GM19099 (cell line): ENCODE measurements around the gene NLRC4.

Experiments
- POLR2A ChIP-seq: IDR thresholded peaks from 3 replicates; pipeline ENCODE4 v1.6.1; 2011; ENCODE audit warnings: low read depth; ENCODE audit not compliant: insufficient read length; ENCODE audit errors: extremely low read depth

NLRC4 gene

GRCh38 chr2:32264422-32265105 lies at the start of gene NLRC4:
NLRC4 (minus strand) TSS chr2:32264886; CDS start chr2:32256775, 8,111 bp downstream.
- no peak for TF ChIP-seq POLR2A

- TF ChIP-seq POLR2A, result no peak
These were observed 45.9 kb upstream of the NLRC4 start for GRCh38 chr2:32310577-32310976.

- no peak for TF ChIP-seq POLR2A
These were observed 27.1 kb upstream of the NLRC4 start for GRCh38 chr2:32291746-32292145.

- TF ChIP-seq POLR2A, result no peak
These were observed 25.3 kb upstream of the NLRC4 start for GRCh38 chr2:32290000-32290339.

- TF ChIP-seq POLR2A, result no peak
These were observed 24.7 kb upstream of the NLRC4 start for GRCh38 chr2:32289165-32289999.

GRCh38 chr2:32284321-32284720 lies 19.6 kb upstream of the NLRC4 start:
- no peak for TF ChIP-seq POLR2A

GRCh38 chr2:32278478-32278853 lies 13.8 kb upstream of the NLRC4 start:
- TF ChIP-seq POLR2A, result no peak

- peak; percentile 77 for TF ChIP-seq POLR2A
These were observed 13.2 kb upstream of the NLRC4 start, which contains the start of gene YIPF4 for GRCh38 chr2:32277674-32278477. YIPF4 (plus strand) TSS chr2:32277904; CDS start chr2:32278156, 252 bp downstream.

- no peak for TF ChIP-seq POLR2A
These were observed 12.6 kb upstream of the NLRC4 start for GRCh38 chr2:32277363-32277673.

- TF ChIP-seq POLR2A, result no peak
These were observed 9.6 kb upstream of the NLRC4 start for GRCh38 chr2:32274289-32274688.

- TF ChIP-seq POLR2A, result no peak
These were observed 7.6 kb upstream of the NLRC4 start for GRCh38 chr2:32272279-32272678.

- no peak for TF ChIP-seq POLR2A
These were observed 6.4 kb upstream of the NLRC4 start for GRCh38 chr2:32271063-32271462.

GRCh38 chr2:32262105-32262504 lies 2.6 kb downstream of the NLRC4 start:
- no peak for TF ChIP-seq POLR2A

GRCh38 chr2:32260376-32260775 lies 4.3 kb downstream of the NLRC4 start:
- no peak for TF ChIP-seq POLR2A

GRCh38 chr2:32258242-32258641 lies 6.4 kb downstream of the NLRC4 start:
- no peak for TF ChIP-seq POLR2A
